ENCODE data around the gene DCTD.

Gene DCTD

DNA sequence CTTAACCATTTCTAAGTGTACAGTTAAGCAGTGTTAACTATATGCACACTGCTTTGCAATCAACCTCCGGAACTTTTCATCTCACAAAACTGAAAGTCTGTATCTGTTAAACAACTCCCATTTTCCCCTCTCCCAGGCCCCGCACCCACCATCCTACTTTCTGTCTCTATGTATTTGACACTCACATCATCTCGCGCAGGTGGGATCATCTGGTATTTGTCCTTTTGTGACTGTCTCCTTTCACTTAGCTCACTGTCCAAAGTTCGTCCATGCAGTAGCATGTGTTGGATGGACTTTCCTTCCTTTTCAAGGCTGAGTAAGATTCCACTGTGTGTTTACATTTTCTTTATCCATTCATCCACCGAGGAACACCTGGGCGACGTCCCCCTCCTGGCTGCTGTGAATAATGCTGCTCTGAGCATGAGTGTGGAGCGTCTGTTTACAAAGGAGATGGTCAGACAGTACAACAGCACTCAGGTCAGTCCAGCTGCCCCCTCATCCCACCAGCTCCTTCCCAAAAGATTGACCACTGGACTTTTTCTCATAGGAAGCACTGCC is 39.8 kb downstream of the DCTD start:
- DNase-seq, result no peak
- H3K9me3 Mint-ChIP-seq, result no peaks in the 10 kb centered on the region
- CTCF ChIA-PET, result no interaction called here
- H3K27ac Mint-ChIP-seq, result no peak overlapping the region
- H3K4me1 Mint-ChIP-seq, result no peaks in the 10 kb centered on the region
- no peaks in the 10 kb centered on the region for H3K36me3 Mint-ChIP-seq
- H3K4me3 Mint-ChIP-seq, result no peak overlapping the region
- H3K27me3 Mint-ChIP-seq, result no peaks in the 10 kb centered on the region

DNA sequence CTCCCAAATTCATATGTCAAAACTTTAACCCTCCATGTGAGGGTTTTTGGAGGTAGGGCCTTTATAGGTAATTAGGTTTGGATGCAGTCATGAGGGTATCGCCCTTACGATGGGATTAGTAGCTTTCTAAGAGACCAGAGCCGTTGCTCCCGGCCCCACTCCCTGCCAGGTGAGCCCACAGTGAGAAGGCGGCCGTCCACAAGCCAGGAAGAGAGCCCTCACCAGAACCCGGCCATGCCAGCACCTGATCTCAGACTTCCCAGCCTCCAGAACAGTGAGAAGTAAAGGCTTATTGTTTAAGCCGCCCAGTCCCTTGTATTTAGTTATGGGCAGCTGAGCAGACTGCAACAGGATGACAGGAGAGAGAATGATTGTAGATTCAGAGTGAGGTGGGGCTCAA is 40.8 kb downstream of the DCTD start:
- H3K27ac Mint-ChIP-seq, result no peak overlapping the region
- no peaks in the 10 kb centered on the region for H3K27me3 Mint-ChIP-seq
- no peaks in the 10 kb centered on the region for H3K36me3 Mint-ChIP-seq
- DNase-seq, result no peak
- no peak overlapping the region for H3K4me3 Mint-ChIP-seq
- no peaks in the 10 kb centered on the region for H3K9me3 Mint-ChIP-seq
- CTCF ChIA-PET, result no interaction called here
- no peaks in the 10 kb centered on the region for H3K4me1 Mint-ChIP-seq

- no peak overlapping the region for H3K4me3 Mint-ChIP-seq
- no peaks in the 10 kb centered on the region for H3K27me3 Mint-ChIP-seq
- H3K27ac Mint-ChIP-seq, result no peak overlapping the region
- no peaks in the 10 kb centered on the region for H3K4me1 Mint-ChIP-seq
- DNase-seq, result no peak
- H3K36me3 Mint-ChIP-seq, result no peaks in the 10 kb centered on the region
- CTCF ChIA-PET, result no interaction called here
- H3K9me3 Mint-ChIP-seq, result no peaks in the 10 kb centered on the region
These were observed 41.5 kb downstream of the DCTD start for GRCh38 chr4:182875453-182876405.

- H3K4me3 Mint-ChIP-seq, result no peak overlapping the region
- H3K4me1 Mint-ChIP-seq, result no peaks in the 10 kb centered on the region
These were observed 42.3 kb downstream of the DCTD start for GRCh38 chr4:182874797-182875345.

DNA sequence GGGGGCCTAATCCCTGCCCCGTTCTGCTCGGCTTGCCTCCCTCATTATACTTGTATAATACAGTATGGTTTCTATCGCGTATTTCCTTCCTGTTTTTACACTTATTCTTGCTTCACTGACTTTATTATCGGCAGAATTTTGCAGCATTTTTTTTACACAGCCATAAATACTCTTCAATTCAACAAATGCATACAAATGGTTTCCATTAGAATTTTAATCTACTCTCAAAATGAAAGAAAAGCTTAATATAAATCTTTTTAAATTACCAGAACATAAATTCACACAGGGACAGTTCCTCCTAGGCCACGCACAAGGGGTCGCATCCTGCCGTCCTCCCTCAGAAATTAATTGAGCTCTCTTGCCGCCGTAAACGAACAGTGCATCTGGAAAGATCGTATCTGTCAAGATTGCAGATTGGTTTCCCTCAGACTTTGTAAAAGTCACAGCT is 42.9 kb downstream of the DCTD start:
- Mint-ChIP-seq H3K4me1 (no peaks in the 10 kb centered on the region), H3K4me3 (no peak overlapping the region), H3K27me3 (no peaks in the 10 kb centered on the region), H3K27ac (no peak overlapping the region), H3K36me3 (no peaks in the 10 kb centered on the region), H3K9me3 (no peaks in the 10 kb centered on the region)
- DNase-seq, result no peak
- CTCF ChIA-PET, result no interaction called here

More at GRCh38 chr4:182874797-182875345, 42.3 kb downstream of the DCTD start:
- DNase-seq, result no peak
- no peaks in the 10 kb centered on the region for H3K36me3 Mint-ChIP-seq
- no peak overlapping the region for H3K27ac Mint-ChIP-seq
- CTCF ChIA-PET, result no interaction called here
- H3K9me3 Mint-ChIP-seq, result no peaks in the 10 kb centered on the region
- H3K27me3 Mint-ChIP-seq, result no peaks in the 10 kb centered on the region

DNA sequence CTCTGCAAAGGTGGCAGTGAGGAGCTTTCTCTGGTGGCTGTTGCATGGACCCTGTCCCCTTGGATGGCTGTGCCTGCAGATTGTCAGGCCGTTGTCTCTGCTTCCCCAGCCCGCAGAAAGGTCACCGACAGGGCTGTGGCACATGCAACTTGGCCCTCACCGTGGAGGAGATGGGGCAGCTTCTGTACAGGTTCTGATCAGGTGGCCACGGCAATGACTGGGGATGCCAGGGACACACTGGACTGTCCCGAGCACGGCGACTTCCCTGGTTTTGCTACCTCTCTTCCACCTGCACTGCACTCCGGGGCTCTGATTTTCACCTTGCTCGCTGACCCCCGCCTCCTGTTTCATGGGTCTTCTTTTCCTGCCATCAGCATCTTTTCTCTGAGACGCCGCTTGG is 43.5 kb downstream of the DCTD start:
- Mint-ChIP-seq H3K36me3 (no peaks in the 10 kb centered on the region), H3K9me3 (no peaks in the 10 kb centered on the region), H3K27ac (no peak overlapping the region), H3K27me3 (no peaks in the 10 kb centered on the region), H3K4me1 (no peaks in the 10 kb centered on the region), H3K4me3 (no peak overlapping the region)
- CTCF ChIA-PET, result no interaction called here
- no peak for DNase-seq

DNA sequence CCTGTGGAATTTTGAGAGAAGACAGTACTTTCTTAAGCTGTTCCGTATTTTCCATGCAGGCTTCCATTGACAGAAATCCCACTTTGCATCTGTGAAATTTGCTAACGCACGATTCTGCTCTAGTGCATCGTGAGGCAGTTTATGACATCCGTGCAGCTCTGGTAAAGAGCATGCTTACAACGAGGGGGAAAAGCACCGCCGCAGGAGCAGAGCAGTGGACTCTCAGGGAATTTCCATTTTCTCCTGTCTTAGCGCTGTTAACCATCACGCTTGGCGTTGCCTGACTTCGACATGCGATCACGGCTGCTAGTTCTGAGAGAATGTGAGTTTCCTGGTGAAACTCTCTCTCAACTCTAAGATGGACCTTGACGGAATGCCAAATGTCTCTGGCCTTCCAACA is 43.9 kb downstream of the DCTD start:
- no peak overlapping the region for H3K4me3 Mint-ChIP-seq
- H3K27ac Mint-ChIP-seq, result no peak overlapping the region
- H3K9me3 Mint-ChIP-seq, result no peaks in the 10 kb centered on the region
- CTCF ChIA-PET, result no interaction called here
- H3K4me1 Mint-ChIP-seq, result no peaks in the 10 kb centered on the region
- DNase-seq, result no peak
- H3K36me3 Mint-ChIP-seq, result no peaks in the 10 kb centered on the region
- H3K27me3 Mint-ChIP-seq, result no peaks in the 10 kb centered on the region

DNA sequence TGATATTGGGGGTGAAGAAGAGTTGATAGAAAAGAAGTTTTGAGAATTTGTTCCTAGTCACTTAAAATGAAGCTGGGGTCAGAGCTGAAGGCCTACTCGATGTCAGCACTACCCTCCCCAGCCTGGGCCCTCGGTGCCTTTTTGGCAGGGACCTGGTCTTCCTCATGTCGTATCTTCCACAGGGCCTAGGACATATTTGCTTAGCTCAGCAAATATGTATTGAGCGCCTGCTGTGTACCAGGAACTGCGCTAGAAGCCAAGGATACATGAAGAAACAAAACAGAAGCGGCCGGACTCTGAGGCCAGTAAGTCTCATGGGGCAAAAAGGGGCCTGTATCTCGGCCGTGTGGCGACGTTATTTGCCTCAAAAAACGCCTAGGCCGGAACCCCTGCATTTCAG is 44.3 kb downstream of the DCTD start:
- H3K9me3 Mint-ChIP-seq, result no peaks in the 10 kb centered on the region
- no peaks in the 10 kb centered on the region for H3K4me1 Mint-ChIP-seq
- CTCF ChIA-PET, result no interaction called here
- H3K36me3 Mint-ChIP-seq, result no peaks in the 10 kb centered on the region
- no peak overlapping the region for H3K27ac Mint-ChIP-seq
- no peak overlapping the region for H3K4me3 Mint-ChIP-seq
- no peak for DNase-seq
- no peaks in the 10 kb centered on the region for H3K27me3 Mint-ChIP-seq

GRCh38 chr4:182871616-182872015 is 45.6 kb downstream of the DCTD start:
- DNase-seq, result no peak
- H3K9me3 Mint-ChIP-seq, result no peaks in the 10 kb centered on the region
- no peak overlapping the region for H3K4me3 Mint-ChIP-seq
- H3K36me3 Mint-ChIP-seq, result no peaks in the 10 kb centered on the region
- H3K4me1 Mint-ChIP-seq, result no peaks in the 10 kb centered on the region
- no peak overlapping the region for H3K27ac Mint-ChIP-seq
- CTCF ChIA-PET, result interaction anchor here (0.8 kb wide), 1 partner anchor 765 kb away, joined by 3 read pairs; no protein-coding TSS in a partner anchor
- no peaks in the 10 kb centered on the region for H3K27me3 Mint-ChIP-seq

- Mint-ChIP-seq H3K36me3 (no peaks in the 10 kb centered on the region), H3K4me1 (no peaks in the 10 kb centered on the region), H3K9me3 (no peaks in the 10 kb centered on the region), H3K4me3 (no peak overlapping the region), H3K27ac (no peak overlapping the region), H3K27me3 (no peaks in the 10 kb centered on the region)
- no peak for DNase-seq
- CTCF ChIA-PET, result no interaction called here
These were observed 47.5 kb downstream of the DCTD start for GRCh38 chr4:182869697-182870096.

- Mint-ChIP-seq H3K4me1 (no peaks in the 10 kb centered on the region), H3K36me3 (no peaks in the 10 kb centered on the region), H3K27me3 (peaks cover 3% of the 10 kb centered on the region), H3K27ac (no peak overlapping the region), H3K9me3 (no peaks in the 10 kb centered on the region), H3K4me3 (no peak overlapping the region)
- DNase-seq, result no peak
- CTCF ChIA-PET, result no interaction called here
These were observed 50.4 kb downstream of the DCTD start for GRCh38 chr4:182866746-182867145.

DNA sequence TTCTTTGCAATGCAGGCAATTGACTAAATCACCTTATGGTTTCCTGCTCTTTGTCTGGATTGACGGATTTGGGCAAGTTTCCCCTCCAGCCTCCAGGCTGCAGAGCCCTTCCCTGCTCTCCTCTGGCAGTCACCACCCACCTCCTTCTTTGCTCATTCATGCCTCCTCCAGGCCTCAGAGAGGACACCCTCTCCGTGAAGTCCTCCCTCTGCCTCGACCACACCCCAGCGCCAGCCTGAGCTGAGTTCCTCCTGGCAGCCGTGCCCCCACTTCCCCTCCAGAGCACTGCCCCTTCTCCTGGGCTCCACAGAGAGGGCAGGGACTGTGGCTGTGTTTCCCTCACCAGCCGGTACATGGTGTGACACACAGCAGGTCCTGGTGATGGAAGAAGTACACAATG is 53.7 kb downstream of the DCTD start:
- H3K9me3 Mint-ChIP-seq, result peaks cover 4% of the 10 kb centered on the region
- H3K4me3 Mint-ChIP-seq, result no peak overlapping the region
- no peaks in the 10 kb centered on the region for H3K4me1 Mint-ChIP-seq
- CTCF ChIA-PET, result no interaction called here
- peaks cover 3% of the 10 kb centered on the region for H3K27me3 Mint-ChIP-seq
- DNase-seq, result no peak
- no peak overlapping the region for H3K27ac Mint-ChIP-seq
- no peaks in the 10 kb centered on the region for H3K36me3 Mint-ChIP-seq

- no peak overlapping the region for H3K27ac Mint-ChIP-seq
- H3K27me3 Mint-ChIP-seq, result peaks cover 3% of the 10 kb centered on the region
- H3K9me3 Mint-ChIP-seq, result peaks cover 4% of the 10 kb centered on the region
- H3K36me3 Mint-ChIP-seq, result no peaks in the 10 kb centered on the region
- no peak overlapping the region for H3K4me3 Mint-ChIP-seq
- CTCF ChIA-PET, result no interaction called here
- no peaks in the 10 kb centered on the region for H3K4me1 Mint-ChIP-seq
- DNase-seq, result no peak
These were observed 54.3 kb downstream of the DCTD start for GRCh38 chr4:182862921-182863320.

DNA sequence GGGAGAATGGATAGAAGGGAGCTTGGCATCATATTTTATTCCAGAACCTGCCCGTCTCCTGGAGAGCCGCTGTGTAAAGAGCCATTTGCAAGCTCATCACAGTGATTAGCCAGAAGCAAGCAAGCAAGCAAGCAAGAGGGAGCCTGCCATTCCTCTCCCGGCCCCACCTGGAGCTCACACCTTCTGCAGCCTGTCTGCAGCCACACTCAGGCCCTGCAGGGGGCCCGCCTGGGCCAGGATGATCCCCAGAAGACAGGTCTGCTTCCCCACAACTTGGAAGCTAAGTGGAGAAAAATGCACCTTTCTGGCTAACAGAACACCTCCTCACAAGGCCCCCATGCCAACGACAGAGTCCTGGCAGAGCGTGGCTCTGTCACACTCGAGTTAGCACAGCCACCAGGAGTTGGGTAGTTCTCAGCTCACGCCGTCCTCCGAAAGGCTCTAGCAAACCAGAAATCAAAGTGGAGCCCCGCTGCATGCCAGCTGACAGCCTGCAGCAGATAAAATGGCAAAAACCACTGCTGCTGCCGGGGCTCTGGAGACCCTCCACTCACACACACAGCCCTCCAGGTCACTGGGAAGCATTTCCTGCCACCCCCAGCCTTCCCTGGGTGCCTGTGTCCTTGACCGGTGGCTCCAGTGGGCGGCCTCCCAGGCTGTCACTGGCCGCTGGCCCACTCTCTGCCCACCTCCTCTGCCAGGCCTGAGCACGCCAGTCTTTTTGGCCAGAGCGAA is 54.9 kb downstream of the DCTD start:
- peaks cover 4% of the 10 kb centered on the region for H3K9me3 Mint-ChIP-seq
- CTCF ChIA-PET, result no interaction called here
- no peaks in the 10 kb centered on the region for H3K4me1 Mint-ChIP-seq
- H3K36me3 Mint-ChIP-seq, result no peaks in the 10 kb centered on the region
- H3K27me3 Mint-ChIP-seq, result peaks cover 3% of the 10 kb centered on the region
- no peak overlapping the region for H3K4me3 Mint-ChIP-seq
- no peak for DNase-seq
- no peak overlapping the region for H3K27ac Mint-ChIP-seq
